ENCODE measurements around the gene AGFG2. TPM values are rescaled to one million over a fixed set of nuclear protein-coding genes. Genes with fewer than 3 reads are reported as not detected.
"Not testable (repeated sequence)": the region's sequence is repeated elsewhere in the genome, so short reads cannot be mapped to it uniquely, and the experiment has no call there.

The AGFG2 gene
- total RNA-seq, 1 donor from 2014 or later: 4.0 TPM

- no peak for TF ChIP-seq CTCF (IDR thresholded peaks at IDR 0.05; ENCODE audit: insufficient read depth, low read length, poor library complexity, severe bottlenecking)
- no peak overlapping the region for H3K4me3 ChIP-seq (ENCODE audit: low read depth, low read length)
- DNase-seq (ENCODE audit: low read depth): no peak
- H3K36me3 ChIP-seq (ENCODE audit: control insufficient read depth, insufficient read depth, low read length): no peaks in the 10 kb centered on the region
- H3K27me3 ChIP-seq (ENCODE audit: control insufficient read depth, insufficient read depth, low read length): no peaks in the 10 kb centered on the region
These were observed 8.2 kb downstream of the AGFG2 start for GRCh38 chr7:100546926-100547800.

DNA sequence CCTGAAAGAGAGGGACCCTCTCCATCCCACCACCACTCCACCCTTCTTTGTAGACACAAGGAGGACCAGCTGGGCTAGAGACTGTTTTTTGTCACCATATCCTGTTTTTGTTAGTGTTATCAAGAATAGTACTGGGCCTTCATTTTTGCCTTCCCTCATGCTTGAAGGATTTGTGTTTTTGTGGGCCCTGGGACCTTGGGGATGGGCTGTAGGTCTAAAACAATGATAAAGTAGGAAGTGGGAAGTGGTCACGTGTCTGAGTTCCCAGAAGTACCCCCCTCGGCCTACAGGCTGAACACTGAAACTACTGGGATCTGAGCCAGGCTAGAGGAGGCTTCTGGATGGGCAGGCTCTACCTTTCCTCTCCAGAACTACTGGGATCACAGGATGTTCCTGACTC, 8.9 kb downstream of the AGFG2 start:
- no peak for TF ChIP-seq CTCF (IDR thresholded peaks at IDR 0.05; ENCODE audit: insufficient read depth, low read length, poor library complexity, severe bottlenecking)
- no peak overlapping the region for H3K4me3 ChIP-seq (ENCODE audit: low read depth, low read length)
- DNase-seq (ENCODE audit: low read depth): no peak
- no peaks in the 10 kb centered on the region for H3K36me3 ChIP-seq (ENCODE audit: control insufficient read depth, insufficient read depth, low read length)
- H3K27me3 ChIP-seq (ENCODE audit: control insufficient read depth, insufficient read depth, low read length): no peaks in the 10 kb centered on the region

GRCh38 chr7:100548446-100548845, 9.4 kb downstream of the AGFG2 start:
- not testable (repeated sequence) for H3K27me3 ChIP-seq (ENCODE audit: control insufficient read depth, insufficient read depth, low read length); DNase-seq (ENCODE audit: low read depth); H3K36me3 ChIP-seq (ENCODE audit: control insufficient read depth, insufficient read depth, low read length); H3K4me3 ChIP-seq (ENCODE audit: low read depth, low read length)

DNA sequence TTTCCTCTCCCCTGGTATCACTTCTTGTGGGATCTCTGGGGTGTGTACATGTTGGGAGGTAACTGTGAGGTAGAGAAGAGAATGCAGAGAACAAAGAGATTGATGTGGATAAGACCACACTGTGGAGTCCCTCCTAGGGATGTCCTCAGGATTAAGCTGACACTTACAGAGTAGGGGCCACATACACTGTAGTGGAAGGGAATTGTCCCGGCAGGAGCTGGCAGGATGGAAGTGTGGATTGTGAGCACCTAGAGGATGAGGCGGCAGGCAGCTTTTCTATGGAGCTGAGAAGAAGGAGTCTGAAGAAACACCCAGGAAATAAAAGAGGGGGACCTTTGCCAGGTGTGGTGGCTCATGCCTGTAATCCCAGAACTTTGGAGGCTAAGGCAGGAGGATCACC, 13.5 kb downstream of the AGFG2 start:
- no peak for TF ChIP-seq CTCF (IDR thresholded peaks at IDR 0.05; ENCODE audit: insufficient read depth, low read length, poor library complexity, severe bottlenecking)
- Histone ChIP-seq H3K4me3 (ENCODE audit: low read depth, low read length) (no peak overlapping the region), H3K27me3 (ENCODE audit: control insufficient read depth, insufficient read depth, low read length) (no peaks in the 10 kb centered on the region), H3K36me3 (ENCODE audit: control insufficient read depth, insufficient read depth, low read length) (no peaks in the 10 kb centered on the region)
- no peak for DNase-seq (ENCODE audit: low read depth)

- Histone ChIP-seq H3K36me3 (ENCODE audit: control insufficient read depth, insufficient read depth, low read length) (no peaks in the 10 kb centered on the region), H3K4me3 (ENCODE audit: low read depth, low read length) (no peak overlapping the region), H3K27me3 (ENCODE audit: control insufficient read depth, insufficient read depth, low read length) (no peaks in the 10 kb centered on the region)
- no peak for TF ChIP-seq CTCF (IDR thresholded peaks at IDR 0.05; ENCODE audit: insufficient read depth, low read length, poor library complexity, severe bottlenecking)
- DNase-seq (ENCODE audit: low read depth): no peak
These were observed 14.0 kb downstream of the AGFG2 start for GRCh38 chr7:100553032-100553431.

DNA sequence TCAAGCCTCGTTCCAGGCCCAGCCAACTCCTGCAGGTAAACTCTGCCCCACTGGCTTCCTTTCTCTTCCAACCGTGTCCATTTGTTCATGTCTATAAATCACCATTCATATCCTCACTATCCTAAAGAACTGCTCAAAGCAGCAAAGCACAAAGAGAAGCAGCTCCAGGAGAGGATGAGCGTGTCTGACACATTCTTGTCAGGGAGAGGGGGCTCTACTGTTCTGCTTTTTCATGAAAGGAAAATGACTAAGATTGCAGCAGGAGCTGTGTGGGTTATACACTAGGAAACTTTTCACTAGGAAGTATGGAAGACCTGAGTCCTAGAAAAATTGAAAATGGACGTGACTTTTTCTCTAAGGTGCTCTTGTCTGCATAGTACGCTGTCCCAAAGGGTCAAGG, 16.7 kb downstream of the AGFG2 start:
- H3K27me3 ChIP-seq (ENCODE audit: control insufficient read depth, insufficient read depth, low read length): no peaks in the 10 kb centered on the region

More for the DNA sequence above, 16.7 kb downstream of the AGFG2 start:
- no peak overlapping the region for H3K4me3 ChIP-seq (ENCODE audit: low read depth, low read length)
- H3K36me3 ChIP-seq (ENCODE audit: control insufficient read depth, insufficient read depth, low read length): no peaks in the 10 kb centered on the region
- DNase-seq (ENCODE audit: low read depth): no peak
- TF ChIP-seq CTCF (IDR thresholded peaks at IDR 0.05; ENCODE audit: insufficient read depth, low read length, poor library complexity, severe bottlenecking): no peak
